ENCODE measurements around the gene ZNF219. TPM values are rescaled to one million over a fixed set of nuclear protein-coding genes. Genes with fewer than 3 reads are reported as not detected.

Gene ZNF219
- total RNA-seq, 3 donors from 2014 or later: 32.4 to 62.2 (median 32.8) TPM

DNA sequence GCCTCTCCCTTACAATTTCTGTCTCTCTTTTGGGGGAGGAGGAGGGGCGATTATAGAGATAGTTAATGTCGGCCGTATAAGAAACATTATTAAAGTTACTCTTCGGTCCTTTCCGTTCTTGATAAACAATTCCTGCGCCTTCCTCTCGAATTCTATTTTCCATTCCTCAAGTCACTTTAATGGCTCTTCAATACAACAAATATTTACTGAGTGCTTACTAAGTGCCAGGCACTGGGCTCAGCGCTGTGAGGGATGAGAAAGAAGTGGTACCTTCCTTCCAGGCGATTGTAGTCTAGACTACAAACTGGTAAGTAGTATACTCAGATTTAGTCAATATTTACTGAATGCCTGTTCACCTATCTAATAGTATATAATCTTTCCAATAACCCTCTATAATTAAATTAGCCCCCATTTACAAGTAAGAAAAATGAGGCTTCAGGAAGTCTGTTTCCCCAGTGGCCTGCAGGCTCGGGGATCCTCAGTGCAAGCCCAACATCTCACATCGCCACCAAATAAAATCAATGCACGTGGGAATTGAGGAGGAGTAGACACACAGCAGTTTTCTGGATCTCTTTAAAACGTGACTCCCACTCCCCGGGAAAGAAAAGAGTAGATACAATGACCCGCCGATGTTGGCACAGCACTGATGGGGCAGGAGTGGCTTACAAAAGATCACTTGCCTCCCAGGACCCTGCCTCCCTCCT, 589 bp upstream of the ZNF219 start:
- Histone ChIP-seq H3K4me3 (peak overlapping the region; percentile 61 to 88 (median 68)), H3K4me1 (peaks cover 0 to 8% of the 10 kb centered on the region in 2 donors), H3K36me3 (no peaks in the 10 kb centered on the region), H3K27ac (peak overlapping the region; percentile 94 to 98), H3K27me3 (no peaks in the 10 kb centered on the region), H3K9me3 (no peaks in the 10 kb centered on the region)
- no peak for DNase-seq (ENCODE audit: low spot score in 2 of 2)
- TF ChIP-seq, protein P1, sequence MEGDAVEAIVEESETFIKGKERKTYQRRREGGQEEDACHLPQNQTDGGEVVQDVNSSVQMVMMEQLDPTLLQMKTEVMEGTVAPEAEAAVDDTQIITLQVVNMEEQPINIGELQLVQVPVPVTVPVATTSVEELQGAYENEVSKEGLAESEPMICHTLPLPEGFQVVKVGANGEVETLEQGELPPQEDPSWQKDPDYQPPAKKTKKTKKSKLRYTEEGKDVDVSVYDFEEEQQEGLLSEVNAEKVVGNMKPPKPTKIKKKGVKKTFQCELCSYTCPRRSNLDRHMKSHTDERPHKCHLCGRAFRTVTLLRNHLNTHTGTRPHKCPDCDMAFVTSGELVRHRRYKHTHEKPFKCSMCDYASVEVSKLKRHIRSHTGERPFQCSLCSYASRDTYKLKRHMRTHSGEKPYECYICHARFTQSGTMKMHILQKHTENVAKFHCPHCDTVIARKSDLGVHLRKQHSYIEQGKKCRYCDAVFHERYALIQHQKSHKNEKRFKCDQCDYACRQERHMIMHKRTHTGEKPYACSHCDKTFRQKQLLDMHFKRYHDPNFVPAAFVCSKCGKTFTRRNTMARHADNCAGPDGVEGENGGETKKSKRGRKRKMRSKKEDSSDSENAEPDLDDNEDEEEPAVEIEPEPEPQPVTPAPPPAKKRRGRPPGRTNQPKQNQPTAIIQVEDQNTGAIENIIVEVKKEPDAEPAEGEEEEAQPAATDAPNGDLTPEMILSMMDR (IDR thresholded peaks at IDR 0.05): no peak
- intact Hi-C loops (cut with DNase I; ENCODE audit: low total_unique reads): no loop called here

- Histone ChIP-seq H3K27ac (peak overlapping the region; percentile 94 to 98), H3K9me3 (no peaks in the 10 kb centered on the region), H3K4me1 (peaks cover 0 to 5% of the 10 kb centered on the region in 2 donors), H3K27me3 (no peaks in the 10 kb centered on the region), H3K4me3 (peak overlapping the region; percentile 61 to 88 (median 68)), H3K36me3 (no peaks in the 10 kb centered on the region)
- TF ChIP-seq POLR2AphosphoS5 (IDR thresholded peaks at IDR 0.05) (no peak), POLR2A (IDR thresholded peaks at IDR 0.05) (no peak)
- TF ChIP-seq, protein P1 (IDR thresholded peaks at IDR 0.05): no peak
- intact Hi-C loops (cut with DNase I; ENCODE audit: low total_unique reads): no loop called here
- DNase-seq (ENCODE audit: low spot score in 2 of 2): no peak
Measured at GRCh38 chr14:21097636-21098075, 799 bp downstream of the ZNF219 start.

GRCh38 chr14:21096978-21097635, 1.3 kb downstream of the ZNF219 start:
- Histone ChIP-seq H3K36me3 (no peaks in the 10 kb centered on the region), H3K4me3 (peak overlapping the region; percentile 61 to 88 (median 68)), H3K27ac (peak overlapping the region; percentile 94 to 98), H3K4me1 (peaks cover 0 to 5% of the 10 kb centered on the region in 2 donors), H3K27me3 (no peaks in the 10 kb centered on the region), H3K9me3 (no peaks in the 10 kb centered on the region)
- no peak for DNase-seq (ENCODE audit: low spot score in 2 of 2)
- TF ChIP-seq POLR2A (IDR thresholded peaks at IDR 0.05) (no peak), POLR2AphosphoS5 (IDR thresholded peaks at IDR 0.05) (no peak)
- TF ChIP-seq, protein P1 (IDR thresholded peaks at IDR 0.05): no peak
- intact Hi-C loops (cut with DNase I; ENCODE audit: low total_unique reads): no loop called here

DNA sequence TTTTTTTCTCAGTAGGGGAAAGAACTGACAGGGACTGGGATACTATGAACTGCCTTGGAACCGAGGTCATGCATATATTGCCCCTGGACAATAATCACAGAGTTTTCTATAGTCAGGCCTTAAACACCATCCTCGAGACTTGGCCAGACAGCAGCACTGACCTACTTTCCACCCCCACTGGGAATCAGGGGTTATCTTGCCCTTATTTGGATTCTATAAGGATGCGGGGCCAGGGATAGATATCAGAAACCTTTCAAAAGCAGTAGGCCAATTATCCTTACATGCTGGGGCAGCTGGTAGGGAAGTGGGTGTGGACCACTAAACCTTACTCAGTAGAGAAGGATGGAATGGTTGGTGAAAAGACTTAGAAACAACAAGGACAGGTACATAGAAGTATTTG, 2.0 kb downstream of the ZNF219 start:
- no peaks in the 10 kb centered on the region for H3K36me3 ChIP-seq
- no peaks in the 10 kb centered on the region for H3K9me3 ChIP-seq
- peak overlapping the region; percentile 16 to 98 for H3K27ac ChIP-seq
- TF ChIP-seq, protein P1 (IDR thresholded peaks at IDR 0.05): no peak
- no peak for TF ChIP-seq POLR2A (IDR thresholded peaks at IDR 0.05)
- no peak for TF ChIP-seq POLR2AphosphoS5 (IDR thresholded peaks at IDR 0.05)
- H3K27me3 ChIP-seq: no peaks in the 10 kb centered on the region
- peaks cover 0 to 5% of the 10 kb centered on the region in 2 donors for H3K4me1 ChIP-seq
- DNase-seq (ENCODE audit: low spot score in 2 of 2): no peak
- intact Hi-C loops (cut with DNase I; ENCODE audit: low total_unique reads): no loop called here
- no peak overlapping the region for H3K4me3 ChIP-seq

Measured in breast epithelium (tissue), 4 donors.